HepG2 (cell line): Measurements from ENCODE around the gene ERCC5. TPM values are rescaled to one million over a fixed set of nuclear protein-coding genes. Genes with fewer than 3 reads are reported as not detected.
A peak's percentile ranks its signal among the peaks of the same experiment; 100 is the strongest.

Source experiments
- ARID2 ChIP-seq: sonication (generic); formaldehyde crosslinking; IDR thresholded peaks from 2 replicates; pipeline ENCODE4 v1.8.1; 2022; ENCODE audit warnings: mild to moderate bottlenecking, missing genetic modification reagents, borderline replicate concordance
- CEBPG ChIP-seq: IDR thresholded peaks from 2 replicates; pipeline ENCODE4 v1.6.1; 2016
- CHD2 ChIP-seq: IDR thresholded peaks from 2 replicates; pipeline ENCODE4 v1.6.1; 2011; ENCODE audit warnings: low read depth, low read length, improper control_type of control experiment
- EEA1 ChIP-seq: sonication (generic); formaldehyde crosslinking; IDR thresholded peaks from 2 replicates; pipeline ENCODE4 v1.5.1; 2020; ENCODE audit warnings: mild to moderate bottlenecking, missing genetic modification reagents, borderline replicate concordance
- ETV5 ChIP-seq: IDR thresholded peaks from 2 replicates; pipeline ENCODE4 v1.6.1; 2018; ENCODE audit warnings: missing biosample characterization, missing genetic modification reagents, inconsistent platforms, borderline replicate concordance
- HOXA5 ChIP-seq: sonication (generic); formaldehyde crosslinking; IDR thresholded peaks from 2 replicates; pipeline ENCODE4 v1.4.0; 2020; ENCODE audit warnings: missing genetic modification reagents
- KLF16 ChIP-seq, 2 experiments: sonication (generic) in 1 of 2; formaldehyde crosslinking in 1 of 2; IDR thresholded peaks; 2 replicates each; pipeline versions ENCODE4 v1.6.1 to v1.8.0; 2016 to 2023; ENCODE audit warnings: missing genetic modification reagents in 2 of 2, missing compliant biosample characterization in 1 of 2
- LCORL ChIP-seq, 2 experiments: fragments of 450-650 bp in 1 of 2; sonication (generic) in 1 of 2; formaldehyde crosslinking in 1 of 2; IDR thresholded peaks; 2 replicates each; pipeline versions ENCODE4 v1.5.0 to v1.6.1; 2017 to 2020; ENCODE audit warnings: antibody characterized with exemption in 1 of 2, missing genetic modification reagents in 1 of 2
- MAFK ChIP-seq, 2 experiments: IDR thresholded peaks in 1 of 2; conservative IDR thresholded peaks in 1 of 2; 2 replicates each; pipeline ENCODE4 v1.6.1; 2011; ENCODE audit warnings: improper control_type of control experiment in 2 of 2, low read length in 2 of 2
- NCOA2 ChIP-seq: sonication (generic); formaldehyde crosslinking; IDR thresholded peaks from 2 replicates; pipeline ENCODE4 v1.8.0; 2022; ENCODE audit warnings: inconsistent platforms
- POLR2AphosphoS5 ChIP-seq: IDR thresholded peaks from 2 replicates; pipeline ENCODE4 v1.6.1; 2012; ENCODE audit warnings: low read depth, low read length
- TBP ChIP-seq: sonication (generic); formaldehyde crosslinking; IDR thresholded peaks from 2 replicates; pipeline ENCODE4 v1.5.0; 2020; ENCODE audit warnings: missing genetic modification reagents
- ZBTB14 ChIP-seq: sonication (generic); formaldehyde crosslinking; IDR thresholded peaks from 2 replicates; pipeline ENCODE4 v1.4.0; 2020; ENCODE audit warnings: missing genetic modification reagents
- ZGPAT ChIP-seq: IDR thresholded peaks from 2 replicates; pipeline ENCODE4 v1.6.1; 2016; ENCODE audit warnings: mild to moderate bottlenecking
- ZNF101 ChIP-seq: sonication (generic); formaldehyde crosslinking; IDR thresholded peaks from 2 replicates; pipeline ENCODE4 v1.4.0; 2020; ENCODE audit warnings: mild to moderate bottlenecking, low read depth, missing genetic modification reagents, borderline replicate concordance
- ZNF143 ChIP-seq: sonication (generic); formaldehyde crosslinking; IDR thresholded peaks from 2 replicates; pipeline ENCODE4 v1.4.0; 2020; ENCODE audit warnings: missing genetic modification reagents
- ZNF441 ChIP-seq: sonication (generic); formaldehyde crosslinking; IDR thresholded peaks from 2 replicates; pipeline ENCODE4 v1.7.0; 2021; ENCODE audit warnings: missing genetic modification reagents, borderline replicate concordance
- ZNF446 ChIP-seq: sonication (generic); formaldehyde crosslinking; IDR thresholded peaks from 2 replicates; pipeline ENCODE4 v1.5.0; 2020; ENCODE audit warnings: mild to moderate bottlenecking, missing genetic modification reagents
- ZNF513 ChIP-seq: sonication (generic); formaldehyde crosslinking; conservative IDR thresholded peaks from 2 replicates; pipeline ENCODE4 v1.5.0; 2020; ENCODE audit warnings: missing genetic modification reagents
- ZNF543 ChIP-seq: sonication (generic); formaldehyde crosslinking; IDR thresholded peaks from 2 replicates; pipeline ENCODE4 v1.4.0; 2020; ENCODE audit warnings: mild to moderate bottlenecking, missing genetic modification reagents
- ZNF792 ChIP-seq: IDR thresholded peaks from 2 replicates; pipeline ENCODE4 v1.6.1; 2016
- ZNF800 ChIP-seq: sonication (generic); formaldehyde crosslinking; IDR thresholded peaks from 2 replicates; pipeline ENCODE4 v1.4.0; 2020; ENCODE audit warnings: missing genetic modification reagents
- ZSCAN12 ChIP-seq: sonication (generic); formaldehyde crosslinking; IDR thresholded peaks from 2 replicates; pipeline ENCODE4 v1.9.0; 2021; ENCODE audit warnings: mild to moderate bottlenecking, missing genetic modification reagents
- polyA plus RNA-seq, 8 experiments: library from polyadenylated mRNA; depleted of rRNA in 3 of 8; stranded (reverse) in 7 of 8; unstranded in 1 of 8; fragments of >200 nt; fragmentation: Illumina TruSeq in 4 of 8; extraction: Trizol in 4 of 8; gene quantifications; 2 replicates each; pipeline versions ENCODE4 v1.2.1 to v1.2.3, GENCODE V29; 2011 to 2016; ENCODE audit warnings: low read depth in 4 of 8, missing spikeins in 1 of 8, mixed read lengths in 1 of 8; ENCODE audit not compliant: insufficient read depth in 1 of 8
- total RNA-seq, 5 experiments: library from RNA; depleted of rRNA; stranded (reverse); fragments of >200 nt; fragmentation: Illumina TruSeq; extraction: Trizol; gene quantifications; 2 replicates each; pipeline ENCODE4 v1.2.3, GENCODE V29; 2016; ENCODE audit warnings: low read depth in 1 of 5

Gene ERCC5
- total and polyA plus RNA-seq, 2 of the 13 experiments (the other 11 are each of a cell fraction or from before 2014, with no cell fraction given): 12.9 to 35.5 TPM

GRCh38 chr13:102800145-102801041 lies 45.4 kb upstream of the ERCC5 start (continued):
- TF ChIP-seq ZBTB14: 0 out of 2 replicates have a peak, but pooled peaks have one; percentile 26
- TF ChIP-seq MAFK (conservative IDR thresholded peaks at IDR 0.05 in 1 of 2, IDR thresholded peaks at IDR 0.05 in 1 of 2; ENCODE audit: low read length in 2 of 2): no peak
- peak; percentile 38 for TF ChIP-seq ZNF143
- peak; percentile 91 for TF ChIP-seq ZNF800 (CRISPR knock-in tag)
- TF ChIP-seq ZNF446 (CRISPR knock-in tag): peak; percentile 93
- TF ChIP-seq POLR2AphosphoS5: peak; percentile 36; the same call in 1 of the 2 replicates
- 0 out of 2 replicates have a peak, but pooled peaks have one; percentile 36 for TF ChIP-seq ZSCAN12
- peak; percentile 87; the same call in 1 of the 2 replicates for TF ChIP-seq ZNF441 (CRISPR knock-in tag)
- no peak for TF ChIP-seq NCOA2 (CRISPR knock-in tag)
- TF ChIP-seq ZGPAT (CRISPR knock-in tag): peak; percentile 66; the same call in 1 of the 2 replicates
- TF ChIP-seq KLF16 (CRISPR knock-in tag; IDR thresholded peaks at IDR 0.05): 0 out of 4 replicates have a peak, but pooled peaks of 1 of the 2 experiments have one; percentile 64
- peak; percentile 62; the same call in 1 of the 2 replicates for TF ChIP-seq HOXA5
- 0 out of 2 replicates have a peak, but pooled peaks have one; percentile 68 for TF ChIP-seq ARID2
- no peak for TF ChIP-seq ZNF513 (CRISPR knock-in tag)
- TF ChIP-seq ETV5 (CRISPR knock-in tag): peak; percentile 92
- TF ChIP-seq ZNF792 (CRISPR knock-in tag): 0 out of 2 replicates have a peak, but pooled peaks have one; percentile 29
- TF ChIP-seq CEBPG (CRISPR knock-in tag): no peak
- peak; percentile 34; the same call in 1 of the 2 replicates for TF ChIP-seq ZNF543 (CRISPR knock-in tag)
- no peak for TF ChIP-seq EEA1 (CRISPR knock-in tag)
- TF ChIP-seq TBP (CRISPR knock-in tag): no peak
- TF ChIP-seq CHD2: no peak
- no peak for TF ChIP-seq LCORL (IDR thresholded peaks at IDR 0.05)
- TF ChIP-seq LCORL (CRISPR knock-in tag; IDR thresholded peaks at IDR 0.05): peak; percentile 70
- TF ChIP-seq ZNF101 (CRISPR knock-in tag): no peak
